Liver (tissue), 9 donors: ENCODE data around the gene KLK13. TPM values are rescaled to one million over a fixed set of nuclear protein-coding genes. Genes with fewer than 3 reads are reported as not detected.

Experiments
- DNase-seq: peaks from one replicate; pipeline ENCODE4 v3.0.0-alpha.2; 2017; ENCODE audit warnings: low spot score
- H3K27ac ChIP-seq, 2 donors: one replicate each; pipeline ENCODE4 v1.7.0; 2013; ENCODE audit warnings: inconsistent platforms in 2 of 2, low read length in 2 of 2, control low read depth in 1 of 2, low read depth in 1 of 2, mild to moderate bottlenecking in 1 of 2
- H3K27me3 ChIP-seq, 4 donors: one replicate each; pipeline versions ENCODE4 v1.6.1 to v1.7.0; 2013; ENCODE audit warnings: low read length in 3 of 4, inconsistent platforms in 1 of 4, mild to moderate bottlenecking in 1 of 4, moderate library complexity in 1 of 4; ENCODE audit not compliant: control insufficient read depth in 4 of 4, insufficient read depth in 4 of 4
- H3K36me3 ChIP-seq, 4 donors: one replicate each; pipeline versions ENCODE4 v1.6.1 to v1.7.0; 2013; ENCODE audit warnings: low read length in 3 of 4, mild to moderate bottlenecking in 3 of 4, low read depth in 1 of 4, moderate library complexity in 1 of 4; ENCODE audit not compliant: control insufficient read depth in 4 of 4, insufficient read depth in 3 of 4
- H3K4me1 ChIP-seq, 4 donors: one replicate each; pipeline versions ENCODE4 v1.6.1 to v1.7.0; 2013; ENCODE audit warnings: low read length in 3 of 4, mild to moderate bottlenecking in 3 of 4, moderate library complexity in 1 of 4; ENCODE audit not compliant: control insufficient read depth in 4 of 4, insufficient read depth in 4 of 4
- H3K4me3 ChIP-seq, 3 donors: one replicate each; pipeline versions ENCODE4 v1.6.1 to v1.7.0; 2013; ENCODE audit warnings: low read length in 3 of 3, control low read depth in 1 of 3, low read depth in 1 of 3, mild to moderate bottlenecking in 1 of 3
- H3K9ac ChIP-seq, 2 donors: one replicate each; pipeline ENCODE4 v1.7.0; 2013; ENCODE audit warnings: low read length in 2 of 2, mild to moderate bottlenecking in 2 of 2, moderate library complexity in 2 of 2, control low read depth in 1 of 2, low read depth in 1 of 2
- H3K9me3 ChIP-seq, 4 donors: one replicate each; pipeline versions ENCODE4 v1.6.1 to v1.7.0; 2013; ENCODE audit warnings: low read length in 3 of 4; ENCODE audit not compliant: control insufficient read depth in 4 of 4
- EGR1 ChIP-seq, 2 donors: IDR thresholded peaks; 2 replicates each; pipeline ENCODE4 v1.6.1; 2016 to 2018; ENCODE audit warnings: antibody characterized with exemption in 2 of 2, low read depth in 2 of 2
- FOXA1 ChIP-seq: IDR thresholded peaks from 2 replicates; pipeline ENCODE4 v1.6.1; 2016; ENCODE audit warnings: antibody characterized with exemption
- GABPA ChIP-seq, 2 donors: IDR thresholded peaks in 1 of 2; conservative IDR thresholded peaks in 1 of 2; 2 replicates each; pipeline ENCODE4 v1.6.1; 2016; ENCODE audit warnings: antibody characterized with exemption in 2 of 2, mild to moderate bottlenecking in 1 of 2, moderate library complexity in 1 of 2
- HNF4A ChIP-seq, 2 donors: conservative IDR thresholded peaks; 2 replicates each; pipeline ENCODE4 v1.6.1; 2016; ENCODE audit warnings: antibody characterized with exemption in 2 of 2, mild to moderate bottlenecking in 2 of 2
- HNF4G ChIP-seq: IDR thresholded peaks from 2 replicates; pipeline ENCODE4 v1.6.1; 2016; ENCODE audit warnings: antibody characterized with exemption
- JUND ChIP-seq, 2 donors: IDR thresholded peaks; 2 replicates each; pipeline ENCODE4 v1.6.1; 2016; ENCODE audit warnings: antibody characterized with exemption in 2 of 2
- NR2F2 ChIP-seq: IDR thresholded peaks from 2 replicates; pipeline ENCODE4 v1.6.1; 2016; ENCODE audit warnings: antibody characterized with exemption
- RAD21 ChIP-seq, 2 donors: IDR thresholded peaks; 2 replicates each; pipeline ENCODE4 v1.6.1; 2016; ENCODE audit warnings: antibody characterized with exemption in 2 of 2, mild to moderate bottlenecking in 2 of 2
- SP1 ChIP-seq: IDR thresholded peaks from 2 replicates; pipeline ENCODE4 v1.6.1; 2018; ENCODE audit warnings: antibody characterized with exemption, mild to moderate bottlenecking
- TAF1 ChIP-seq: conservative IDR thresholded peaks from 2 replicates; pipeline ENCODE4 v1.6.1; 2016; ENCODE audit warnings: antibody characterized with exemption, mild to moderate bottlenecking
- YY1 ChIP-seq: IDR thresholded peaks from 2 replicates; pipeline ENCODE4 v1.6.1; 2016; ENCODE audit warnings: antibody characterized with exemption, mild to moderate bottlenecking
- WGBS: extraction: QIAGEN DNeasy Blood & Tissue Kit; methylation state at CpG from one replicate; pipeline ENCODE4 v1.1.7; 2013; 5-methylcytosine and 5-hydroxymethylcytosine counted together
- polyA plus RNA-seq, 2 donors: library from polyadenylated mRNA; stranded (reverse) in 1 of 2; unstranded in 1 of 2; fragments of 200-250 nt in 1 of 2; fragments of >200 nt in 1 of 2; fragmentation: Nextera tagmentation in 1 of 2; extraction: Ambion mirVana in 1 of 2; gene quantifications; one replicate each; pipeline versions ENCODE4 v1.2.1 to v1.2.3, GENCODE V29; 2013 to 2015
- total RNA-seq, 2 donors: library from RNA; depleted of rRNA; stranded (reverse); fragments of >200 nt; gene quantifications; one replicate each; pipeline ENCODE4 v1.2.3, GENCODE V29; 2014
- TF ChIP-seq, protein P1 (sequence below): fragments of 150-350 bp; IDR thresholded peaks from 2 replicates; pipeline ENCODE4 v1.5.1; 2017; ENCODE audit warnings: improper control_type of control experiment, low read depth, low read length; ENCODE audit not compliant: missing input control
- TF ChIP-seq, protein P2 (sequence below): IDR thresholded peaks from 2 replicates; pipeline ENCODE4 v1.6.1; 2016; ENCODE audit warnings: antibody characterized with exemption, mild to moderate bottlenecking
- TF ChIP-seq, protein P3 (sequence below): IDR thresholded peaks from 2 replicates; pipeline ENCODE4 v1.6.1; 2016; ENCODE audit warnings: antibody characterized with exemption
- TF ChIP-seq, protein P4 (sequence below): IDR thresholded peaks from 2 replicates; pipeline ENCODE4 v1.6.1; 2016; ENCODE audit warnings: antibody characterized with exemption
- TF ChIP-seq, protein P5 (sequence below): IDR thresholded peaks from 2 replicates; pipeline ENCODE4 v1.6.1; 2016; ENCODE audit warnings: antibody characterized with exemption
- donor health status: healthy.
- donor health status: healthy.
- donor health status: healthy.
- donor health status: healthy.
- donor health status: healthy.

The KLK13 gene
- total and polyA plus RNA-seq, 4 donors = not detected

DNA sequence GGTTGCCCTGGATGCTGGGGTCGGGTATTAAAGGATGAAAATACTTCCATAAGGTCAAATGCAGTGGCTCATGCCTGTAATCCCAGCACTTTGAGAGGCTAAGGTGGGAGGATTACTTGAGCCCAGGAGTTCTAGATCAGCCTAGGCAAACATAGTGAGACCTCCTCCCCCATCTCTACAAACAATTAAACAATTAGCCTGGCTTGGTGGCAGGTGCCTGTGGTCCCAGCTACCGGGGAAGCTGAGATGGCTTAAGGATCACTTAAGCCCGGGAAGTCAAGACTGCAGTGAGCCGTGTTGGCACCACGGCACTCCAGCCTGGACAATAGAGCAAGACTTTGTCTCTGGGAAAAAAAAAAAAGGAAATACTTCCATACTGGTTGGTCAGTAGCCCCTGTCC is 40.0 kb downstream of the KLK13 start:
- H3K27me3 ChIP-seq = peaks cover 0 to 8% (median 0%) of the 10 kb centered on the region in 4 donors
- 25% methylated on average over 5 of the region's 5 CpGs for WGBS
- no peak for DNase-seq
- peaks cover 0 to under 1% (median 0%) of the 10 kb centered on the region in 4 donors for H3K9me3 ChIP-seq
- H3K4me1 ChIP-seq = peaks cover 0 to 4% (median 0%) of the 10 kb centered on the region in 4 donors
- no peak overlapping the region for H3K27ac ChIP-seq
- H3K36me3 ChIP-seq = no peaks in the 10 kb centered on the region
- H3K4me3 ChIP-seq = no peak overlapping the region
- H3K9ac ChIP-seq = no peak overlapping the region
- TF ChIP-seq, protein P1, sequence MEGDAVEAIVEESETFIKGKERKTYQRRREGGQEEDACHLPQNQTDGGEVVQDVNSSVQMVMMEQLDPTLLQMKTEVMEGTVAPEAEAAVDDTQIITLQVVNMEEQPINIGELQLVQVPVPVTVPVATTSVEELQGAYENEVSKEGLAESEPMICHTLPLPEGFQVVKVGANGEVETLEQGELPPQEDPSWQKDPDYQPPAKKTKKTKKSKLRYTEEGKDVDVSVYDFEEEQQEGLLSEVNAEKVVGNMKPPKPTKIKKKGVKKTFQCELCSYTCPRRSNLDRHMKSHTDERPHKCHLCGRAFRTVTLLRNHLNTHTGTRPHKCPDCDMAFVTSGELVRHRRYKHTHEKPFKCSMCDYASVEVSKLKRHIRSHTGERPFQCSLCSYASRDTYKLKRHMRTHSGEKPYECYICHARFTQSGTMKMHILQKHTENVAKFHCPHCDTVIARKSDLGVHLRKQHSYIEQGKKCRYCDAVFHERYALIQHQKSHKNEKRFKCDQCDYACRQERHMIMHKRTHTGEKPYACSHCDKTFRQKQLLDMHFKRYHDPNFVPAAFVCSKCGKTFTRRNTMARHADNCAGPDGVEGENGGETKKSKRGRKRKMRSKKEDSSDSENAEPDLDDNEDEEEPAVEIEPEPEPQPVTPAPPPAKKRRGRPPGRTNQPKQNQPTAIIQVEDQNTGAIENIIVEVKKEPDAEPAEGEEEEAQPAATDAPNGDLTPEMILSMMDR = no peak
- TF ChIP-seq, protein P2, sequence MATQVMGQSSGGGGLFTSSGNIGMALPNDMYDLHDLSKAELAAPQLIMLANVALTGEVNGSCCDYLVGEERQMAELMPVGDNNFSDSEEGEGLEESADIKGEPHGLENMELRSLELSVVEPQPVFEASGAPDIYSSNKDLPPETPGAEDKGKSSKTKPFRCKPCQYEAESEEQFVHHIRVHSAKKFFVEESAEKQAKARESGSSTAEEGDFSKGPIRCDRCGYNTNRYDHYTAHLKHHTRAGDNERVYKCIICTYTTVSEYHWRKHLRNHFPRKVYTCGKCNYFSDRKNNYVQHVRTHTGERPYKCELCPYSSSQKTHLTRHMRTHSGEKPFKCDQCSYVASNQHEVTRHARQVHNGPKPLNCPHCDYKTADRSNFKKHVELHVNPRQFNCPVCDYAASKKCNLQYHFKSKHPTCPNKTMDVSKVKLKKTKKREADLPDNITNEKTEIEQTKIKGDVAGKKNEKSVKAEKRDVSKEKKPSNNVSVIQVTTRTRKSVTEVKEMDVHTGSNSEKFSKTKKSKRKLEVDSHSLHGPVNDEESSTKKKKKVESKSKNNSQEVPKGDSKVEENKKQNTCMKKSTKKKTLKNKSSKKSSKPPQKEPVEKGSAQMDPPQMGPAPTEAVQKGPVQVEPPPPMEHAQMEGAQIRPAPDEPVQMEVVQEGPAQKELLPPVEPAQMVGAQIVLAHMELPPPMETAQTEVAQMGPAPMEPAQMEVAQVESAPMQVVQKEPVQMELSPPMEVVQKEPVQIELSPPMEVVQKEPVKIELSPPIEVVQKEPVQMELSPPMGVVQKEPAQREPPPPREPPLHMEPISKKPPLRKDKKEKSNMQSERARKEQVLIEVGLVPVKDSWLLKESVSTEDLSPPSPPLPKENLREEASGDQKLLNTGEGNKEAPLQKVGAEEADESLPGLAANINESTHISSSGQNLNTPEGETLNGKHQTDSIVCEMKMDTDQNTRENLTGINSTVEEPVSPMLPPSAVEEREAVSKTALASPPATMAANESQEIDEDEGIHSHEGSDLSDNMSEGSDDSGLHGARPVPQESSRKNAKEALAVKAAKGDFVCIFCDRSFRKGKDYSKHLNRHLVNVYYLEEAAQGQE = no peak
- no peak for TF ChIP-seq HNF4A (conservative IDR thresholded peaks at IDR 0.05)
- no peak for TF ChIP-seq NR2F2
- TF ChIP-seq, protein P3, sequence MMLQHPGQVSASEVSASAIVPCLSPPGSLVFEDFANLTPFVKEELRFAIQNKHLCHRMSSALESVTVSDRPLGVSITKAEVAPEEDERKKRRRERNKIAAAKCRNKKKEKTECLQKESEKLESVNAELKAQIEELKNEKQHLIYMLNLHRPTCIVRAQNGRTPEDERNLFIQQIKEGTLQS = no peak
- TF ChIP-seq GABPA (IDR thresholded peaks at IDR 0.05 in 1 of 2, conservative IDR thresholded peaks at IDR 0.05 in 1 of 2) = no peak
- no peak for TF ChIP-seq JUND (IDR thresholded peaks at IDR 0.05)
- TF ChIP-seq, protein P4, sequence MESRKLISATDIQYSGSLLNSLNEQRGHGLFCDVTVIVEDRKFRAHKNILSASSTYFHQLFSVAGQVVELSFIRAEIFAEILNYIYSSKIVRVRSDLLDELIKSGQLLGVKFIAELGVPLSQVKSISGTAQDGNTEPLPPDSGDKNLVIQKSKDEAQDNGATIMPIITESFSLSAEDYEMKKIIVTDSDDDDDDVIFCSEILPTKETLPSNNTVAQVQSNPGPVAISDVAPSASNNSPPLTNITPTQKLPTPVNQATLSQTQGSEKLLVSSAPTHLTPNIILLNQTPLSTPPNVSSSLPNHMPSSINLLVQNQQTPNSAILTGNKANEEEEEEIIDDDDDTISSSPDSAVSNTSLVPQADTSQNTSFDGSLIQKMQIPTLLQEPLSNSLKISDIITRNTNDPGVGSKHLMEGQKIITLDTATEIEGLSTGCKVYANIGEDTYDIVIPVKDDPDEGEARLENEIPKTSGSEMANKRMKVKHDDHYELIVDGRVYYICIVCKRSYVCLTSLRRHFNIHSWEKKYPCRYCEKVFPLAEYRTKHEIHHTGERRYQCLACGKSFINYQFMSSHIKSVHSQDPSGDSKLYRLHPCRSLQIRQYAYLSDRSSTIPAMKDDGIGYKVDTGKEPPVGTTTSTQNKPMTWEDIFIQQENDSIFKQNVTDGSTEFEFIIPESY = no peak
- TF ChIP-seq RAD21 (IDR thresholded peaks at IDR 0.05) = no peak
- TF ChIP-seq FOXA1 = no peak

DNA sequence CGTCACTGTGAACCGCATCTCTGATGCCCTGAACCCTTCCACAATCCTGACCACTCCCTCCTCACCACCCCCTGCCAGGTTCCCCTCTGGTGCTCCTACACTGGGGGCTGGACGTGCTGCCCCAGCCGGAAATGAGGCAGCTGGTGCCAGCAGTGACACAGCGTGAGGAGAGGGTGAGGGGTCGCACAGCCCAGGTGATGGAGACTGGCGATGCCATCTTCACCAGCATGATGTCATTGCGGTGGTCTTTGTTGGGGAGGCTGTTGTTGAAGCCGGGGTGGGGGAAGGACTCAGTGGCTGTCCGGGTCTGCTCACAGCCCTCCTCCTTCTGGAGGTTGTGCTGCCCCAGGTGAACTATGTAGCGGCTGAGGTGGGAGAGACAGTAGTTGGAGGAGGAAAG is 40.9 kb downstream of the KLK13 start:
- H3K4me1 ChIP-seq = peaks cover 0 to 6% (median 3%) of the 10 kb centered on the region in 4 donors
- WGBS = 63% methylated on average over 11 of the region's 11 CpGs
- H3K27ac ChIP-seq = no peak overlapping the region
- peaks cover 0 to 8% (median 2%) of the 10 kb centered on the region in 4 donors for H3K27me3 ChIP-seq
- no peak overlapping the region for H3K9ac ChIP-seq
- no peaks in the 10 kb centered on the region for H3K36me3 ChIP-seq
- TF ChIP-seq SP1 (no peak), GABPA (IDR thresholded peaks at IDR 0.05 in 1 of 2, conservative IDR thresholded peaks at IDR 0.05 in 1 of 2) (no peak), HNF4G (no peak), TAF1 (no peak), RAD21 (IDR thresholded peaks at IDR 0.05) (no peak), YY1 (no peak), EGR1 (IDR thresholded peaks at IDR 0.05; ENCODE audit: low read depth in 2 of 2) (no peak)
- TF ChIP-seq, protein P5, sequence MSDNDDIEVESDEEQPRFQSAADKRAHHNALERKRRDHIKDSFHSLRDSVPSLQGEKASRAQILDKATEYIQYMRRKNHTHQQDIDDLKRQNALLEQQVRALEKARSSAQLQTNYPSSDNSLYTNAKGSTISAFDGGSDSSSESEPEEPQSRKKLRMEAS = no peak
- TF ChIP-seq, protein P2 = no peak
- TF ChIP-seq, protein P1 = no peak
- TF ChIP-seq, protein P3 = no peak
- DNase-seq = no peak
- no peak overlapping the region for H3K4me3 ChIP-seq
- no peaks in the 10 kb centered on the region for H3K9me3 ChIP-seq
